H1 (cell line): ENCODE results near the gene CROT. TPM values are rescaled to one million over a fixed set of nuclear protein-coding genes. Genes with fewer than 3 reads are reported as not detected.

Experiments
- CTCF ChIA-PET: fragments of 300-600 bp; sonication (Branson Sonifier 250); formaldehyde crosslinking; loops from one replicate; lab custom pipeline; 2021; ENCODE audit not compliant: partially characterized antibody; lab: Charles Lee
- POLR2A ChIA-PET: fragments of 300-600 bp; sonication (Branson Sonifier 250); formaldehyde crosslinking; loops from one replicate; lab custom pipeline; 2021; ENCODE audit warnings: inconsistent platforms; ENCODE audit not compliant: partially characterized antibody; lab: Charles Lee
- DNase-seq, 2 experiments: peaks; one replicate each; pipeline versions ENCODE4 v3.0.0 to v3.0.0-alpha.2; 2010 to 2022; ENCODE audit warnings: low spot score in 2 of 2, low read depth in 1 of 2, mixed read lengths in 1 of 2
- FAIRE-seq: peaks from 2 replicates; lab custom pipeline; 2011; peaks lifted over from hg19 to GRCh38; lab: Jason Lieb, UNC
- H2AFZ ChIP-seq: 2 replicates; pipeline ENCODE4 v1.8.1; 2012; ENCODE audit warnings: low read length, inconsistent platforms
- H2AK5ac ChIP-seq: 2 replicates; pipeline ENCODE4 v1.6.1; 2013; ENCODE audit warnings: low read depth, low read length
- H2BK120ac ChIP-seq: replicated peaks from 2 replicates; pipeline ENCODE3; 2013; ENCODE audit warnings: low read depth, low read length, inconsistent platforms
- H2BK12ac ChIP-seq: 2 replicates; pipeline ENCODE4 v1.6.1; 2013; ENCODE audit warnings: low read depth, low read length
- H2BK15ac ChIP-seq: 2 replicates; pipeline ENCODE4 v1.6.1; 2013; ENCODE audit warnings: low read length
- H2BK20ac ChIP-seq: 2 replicates; pipeline ENCODE4 v1.6.1; 2013; ENCODE audit warnings: low read length
- H2BK5ac ChIP-seq: 2 replicates; pipeline ENCODE4 v1.6.1; 2013; ENCODE audit warnings: low read depth, low read length
- H3K14ac ChIP-seq: 2 replicates; pipeline ENCODE4 v1.6.1; 2013; ENCODE audit warnings: inconsistent platforms; ENCODE audit not compliant: insufficient read length
- H3K18ac ChIP-seq: 2 replicates; pipeline ENCODE4 v1.6.1; 2013; ENCODE audit warnings: low read length; ENCODE audit errors: extremely low read depth
- H3K23ac ChIP-seq: 2 replicates; pipeline ENCODE4 v1.6.1; 2013; ENCODE audit warnings: inconsistent platforms; ENCODE audit not compliant: insufficient read length
- H3K23me2 ChIP-seq: 2 replicates; pipeline ENCODE4 v1.6.1; 2013; ENCODE audit warnings: low read depth, low read length
- H3K27ac ChIP-seq: 2 replicates; pipeline ENCODE4 v1.6.1; 2011; ENCODE audit warnings: low read depth, low read length, inconsistent platforms
- H3K27me3 ChIP-seq, 4 experiments: replicated peaks in 1 of 4; 1 replicate in 1 of 4; 2 replicates in 3 of 4; pipeline versions ENCODE4 v1.6.1 to v1.8.1; 2011 to 2013; ENCODE audit warnings: low read length in 3 of 4, mild to moderate bottlenecking in 3 of 4, inconsistent platforms in 2 of 4, mixed read lengths in 2 of 4, moderate library complexity in 1 of 4; ENCODE audit not compliant: control insufficient read depth in 3 of 4, insufficient read depth in 3 of 4; ENCODE audit errors: extremely low read depth in 1 of 4
- H3K36me3 ChIP-seq, 4 experiments: 2 replicates each; pipeline versions ENCODE4 v1.6.1 to v1.8.1; 2011 to 2013; ENCODE audit warnings: mild to moderate bottlenecking in 4 of 4, low read length in 3 of 4, moderate library complexity in 2 of 4, control low read depth in 1 of 4, inconsistent platforms in 1 of 4; ENCODE audit not compliant: insufficient read depth in 4 of 4, control insufficient read depth in 2 of 4
- H3K4ac ChIP-seq: replicated peaks from 2 replicates; pipeline ENCODE3; 2013; ENCODE audit warnings: low read length, low read depth, mixed read lengths, inconsistent platforms; ENCODE audit not compliant: insufficient read length
- H3K4me1 ChIP-seq, 4 experiments: replicated peaks in 1 of 4; 1 replicate in 1 of 4; 2 replicates in 3 of 4; pipeline versions ENCODE4 v1.6.1 to v1.8.1; 2011 to 2013; ENCODE audit warnings: low read length in 3 of 4, inconsistent platforms in 2 of 4, mixed read lengths in 1 of 4; ENCODE audit not compliant: insufficient read depth in 4 of 4, control insufficient read depth in 3 of 4
- H3K4me2 ChIP-seq, 2 experiments: 2 replicates each; pipeline versions ENCODE4 v1.6.1 to v1.8.1; 2011 to 2013; ENCODE audit warnings: low read depth in 2 of 2, low read length in 2 of 2, control low read depth in 1 of 2, inconsistent platforms in 1 of 2, mild to moderate bottlenecking in 1 of 2; ENCODE audit not compliant: insufficient read depth in 1 of 2
- H3K4me3 ChIP-seq, 4 experiments: fragments of 200-600, 300-600 bp in 1 of 4; sonication (generic), shearing (Covaris generic), sonication (Bioruptor Twin) in 1 of 4; 2 replicates each; pipeline versions ENCODE4 v1.5.1 to v1.8.1; 2011 to 2016; ENCODE audit warnings: low read length in 4 of 4, low read depth in 3 of 4, control low read depth in 2 of 4, inconsistent platforms in 2 of 4, mild to moderate bottlenecking in 2 of 4, mixed read lengths in 1 of 4, moderate library complexity in 1 of 4; ENCODE audit not compliant: insufficient read depth in 2 of 4; ENCODE audit errors: extremely low read depth in 1 of 4
- H3K56ac ChIP-seq: replicated peaks from 2 replicates; pipeline ENCODE3; 2013; ENCODE audit warnings: low read depth, mild to moderate bottlenecking, mixed read lengths, low read length, inconsistent platforms; ENCODE audit not compliant: insufficient read length
- H3K79me1 ChIP-seq: 2 replicates; pipeline ENCODE4 v1.6.1; 2013; ENCODE audit warnings: low read depth, low read length, control low read depth
- H3K79me2 ChIP-seq, 2 experiments: 2 replicates each; pipeline versions ENCODE4 v1.6.1 to v1.8.1; 2012 to 2013; ENCODE audit warnings: low read length in 2 of 2, mild to moderate bottlenecking in 2 of 2, inconsistent platforms in 1 of 2; ENCODE audit not compliant: insufficient read depth in 2 of 2, control insufficient read depth in 1 of 2
- H3K9ac ChIP-seq, 4 experiments: replicated peaks in 1 of 4; 1 replicate in 1 of 4; 2 replicates in 3 of 4; pipeline versions ENCODE4 v1.6.1 to v1.8.1; 2011 to 2013; ENCODE audit warnings: low read depth in 3 of 4, low read length in 3 of 4, control low read depth in 2 of 4, mild to moderate bottlenecking in 2 of 4, moderate library complexity in 2 of 4, inconsistent platforms in 1 of 4; ENCODE audit errors: extremely low read depth in 1 of 4
- H3K9me3 ChIP-seq, 2 experiments: 2 replicates each; pipeline versions ENCODE4 v1.6.1 to v1.8.1; 2012 to 2013; ENCODE audit warnings: mild to moderate bottlenecking in 2 of 2, moderate library complexity in 2 of 2, control low read depth in 1 of 2, inconsistent platforms in 1 of 2, low read depth in 1 of 2, low read length in 1 of 2, mixed read lengths in 1 of 2; ENCODE audit not compliant: insufficient read depth in 2 of 2
- H4K20me1 ChIP-seq, 2 experiments: replicated peaks in 1 of 2; 2 replicates each; pipeline versions ENCODE3 to v1.8.1; 2011 to 2013; ENCODE audit warnings: inconsistent platforms in 2 of 2, low read length in 2 of 2, mild to moderate bottlenecking in 1 of 2; ENCODE audit not compliant: insufficient read depth in 2 of 2, control insufficient read depth in 1 of 2
- H4K5ac ChIP-seq: 2 replicates; pipeline ENCODE4 v1.6.1; 2013; ENCODE audit warnings: low read length, low read depth, mixed read lengths, inconsistent platforms; ENCODE audit not compliant: insufficient read length
- H4K8ac ChIP-seq: 2 replicates; pipeline ENCODE4 v1.8.0; 2013; ENCODE audit warnings: mild to moderate bottlenecking, moderate library complexity, low read length, inconsistent platforms; ENCODE audit not compliant: insufficient read depth; ENCODE audit errors: extremely low read depth
- H4K91ac ChIP-seq: replicated peaks from 2 replicates; pipeline ENCODE3; 2013; ENCODE audit warnings: low read length, mixed read lengths, inconsistent platforms; ENCODE audit not compliant: insufficient read length
- RAD21 ChIP-seq, 2 experiments: IDR thresholded peaks in 1 of 2; conservative IDR thresholded peaks in 1 of 2; 2 replicates each; pipeline ENCODE4 v1.6.1; 2011; ENCODE audit warnings: low read depth in 2 of 2, low read length in 2 of 2, improper control_type of control experiment in 1 of 2, inconsistent platforms in 1 of 2, mild to moderate bottlenecking in 1 of 2, moderate library complexity in 1 of 2
- YY1 ChIP-seq: IDR thresholded peaks from 2 replicates; pipeline ENCODE4 v1.6.1; 2011; ENCODE audit warnings: low read depth, mild to moderate bottlenecking, low read length
- WGBS, 2 experiments: shearing (Covaris generic) in 1 of 2; methylation state at CpG; one replicate each; pipeline versions ENCODE4 v1.1.6 to v1.1.7; 2013 to 2015; ENCODE audit warnings: low lambda C conversion rate in 2 of 2, mixed read lengths in 2 of 2, inconsistent platforms in 1 of 2, low coverage in 1 of 2, missing lambda C conversion rate in 1 of 2; ENCODE audit not compliant: insufficient replicate concordance in 2 of 2, insufficient coverage in 1 of 2, insufficient read length in 1 of 2; ENCODE audit errors: extremely low coverage in 1 of 2, missing lambda C conversion rate in 1 of 2; 5-methylcytosine and 5-hydroxymethylcytosine counted together
- polyA plus RNA-seq, 7 experiments: library from polyadenylated mRNA; depleted of rRNA in 3 of 7; stranded (reverse) in 5 of 7; unstranded in 2 of 7; fragments of >200 nt in 5 of 7; fragments of 200-250 nt in 2 of 7; gene quantifications; 1 replicate in 5 of 7; 2 replicates in 1 of 7; 4 replicates in 1 of 7; pipeline versions ENCODE4 v1.2.1 to v1.2.3, GENCODE V29; 2011 to 2013; ENCODE audit warnings: missing spikeins in 2 of 7, mixed read lengths in 2 of 7
- total RNA-seq: library from RNA; stranded (reverse); fragmentation: NEBNext Ultra II Directional; extraction: Animal tissue kit (Norgen Biotek cat#: 25700); gene quantifications from 2 replicates; pipeline ENCODE4 v1.2.1, GENCODE V29; 2021
- TF ChIP-seq, protein P1 (sequence below), 3 experiments: IDR thresholded peaks; 1 replicate in 2 of 3; 2 replicates in 1 of 3; pipeline versions ENCODE4 v1.5.1 to v1.6.1; 2011; ENCODE audit warnings: low read length in 3 of 3, mild to moderate bottlenecking in 3 of 3, inconsistent platforms in 2 of 3, low read depth in 1 of 3, moderate library complexity in 1 of 3; ENCODE audit not compliant: insufficient read depth in 1 of 3; ENCODE audit errors: control extremely low read depth in 1 of 3

CROT gene
- total and polyA plus RNA-seq, 2 of the 8 experiments (the other 6 are each of a cell fraction or from before 2014, with no cell fraction given) = 2.2 to 5.6 TPM

DNA sequence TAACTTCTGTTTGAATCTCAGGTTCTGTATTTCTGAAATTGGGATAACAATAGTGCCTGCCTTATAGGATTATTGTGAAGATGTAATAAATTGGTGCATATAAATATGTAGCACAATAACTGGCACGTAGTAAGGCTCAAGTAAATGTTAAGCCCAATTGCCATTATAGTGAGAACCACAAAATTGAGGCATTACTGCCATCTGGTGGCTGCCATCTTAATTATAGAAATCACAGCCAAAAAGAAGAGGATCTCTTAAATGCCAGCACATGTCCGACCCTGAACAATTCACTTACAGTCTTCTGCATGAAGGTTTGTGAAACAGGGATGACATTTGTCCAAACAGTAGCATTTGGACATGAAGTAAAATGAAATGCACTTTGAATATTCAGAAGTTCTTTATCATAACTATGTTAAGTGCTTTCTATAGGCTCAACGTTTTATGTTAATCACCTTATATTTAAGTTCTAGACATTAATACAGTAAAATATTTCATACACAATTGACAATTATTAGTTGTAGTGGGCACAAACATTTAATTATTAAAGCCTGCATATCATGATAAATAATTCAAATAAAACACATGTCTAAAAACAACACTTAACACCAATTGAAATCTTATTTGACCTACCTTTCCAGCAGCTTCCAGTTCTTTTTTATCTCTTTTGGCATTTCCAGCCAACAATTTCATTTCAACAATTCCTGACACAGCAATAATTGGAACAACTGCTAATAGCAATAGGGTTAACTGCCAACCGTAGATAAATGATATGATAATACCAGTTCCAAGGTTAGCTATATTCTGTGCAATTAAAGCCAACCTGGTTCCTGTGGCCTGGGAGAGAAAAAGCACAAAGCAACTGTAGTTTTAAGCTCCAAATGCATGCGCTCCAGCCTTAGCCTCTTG lies 71.5 kb downstream of the CROT start:
- no peak overlapping the region for H2AFZ ChIP-seq
- no peak for FAIRE-seq
- POLR2A ChIA-PET = no interaction called here

More for the DNA sequence above, 71.5 kb downstream of the CROT start:
- H2AK5ac ChIP-seq = no peak overlapping the region
- no peak overlapping the region for H3K56ac ChIP-seq
- H3K27ac ChIP-seq = no peak overlapping the region
- no peaks in the 10 kb centered on the region for H4K20me1 ChIP-seq
- no peak overlapping the region for H2BK20ac ChIP-seq
- CTCF ChIA-PET = interaction anchor here (0.6 to 9.0 kb wide), 38 partner anchors 10 to 1903 kb away, joined by 3 to 115 read pairs (median 4); partner anchors contain the start of gene CROT
- H3K4ac ChIP-seq = no peak overlapping the region
- no peak overlapping the region for H3K14ac ChIP-seq
- H2BK5ac ChIP-seq = no peak overlapping the region
- no peak overlapping the region for H3K18ac ChIP-seq
- H3K23ac ChIP-seq = no peak overlapping the region
- peak; percentile 27 to 62 for DNase-seq
- H3K23me2 ChIP-seq = no peaks in the 10 kb centered on the region
- H3K4me1 ChIP-seq = no peaks in the 10 kb centered on the region
- H4K8ac ChIP-seq = no peak overlapping the region
- no peak overlapping the region for H3K4me2 ChIP-seq
- H4K91ac ChIP-seq = no peak overlapping the region
- H3K27me3 ChIP-seq = no peaks in the 10 kb centered on the region
- H3K79me1 ChIP-seq = no peaks in the 10 kb centered on the region
- WGBS, 2 experiments = 72% methylated on average over 5 of the region's 5 CpGs; no CpG with 5 or more reads in 1 of the 2 experiments
- H2BK15ac ChIP-seq = no peak overlapping the region
- TF ChIP-seq RAD21 (IDR thresholded peaks at IDR 0.05 in 1 of 2, conservative IDR thresholded peaks at IDR 0.05 in 1 of 2; ENCODE audit: low read depth in 2 of 2, low read length in 2 of 2) (peak; percentile 84 to 91), YY1 (no peak)
- TF ChIP-seq, protein P1, sequence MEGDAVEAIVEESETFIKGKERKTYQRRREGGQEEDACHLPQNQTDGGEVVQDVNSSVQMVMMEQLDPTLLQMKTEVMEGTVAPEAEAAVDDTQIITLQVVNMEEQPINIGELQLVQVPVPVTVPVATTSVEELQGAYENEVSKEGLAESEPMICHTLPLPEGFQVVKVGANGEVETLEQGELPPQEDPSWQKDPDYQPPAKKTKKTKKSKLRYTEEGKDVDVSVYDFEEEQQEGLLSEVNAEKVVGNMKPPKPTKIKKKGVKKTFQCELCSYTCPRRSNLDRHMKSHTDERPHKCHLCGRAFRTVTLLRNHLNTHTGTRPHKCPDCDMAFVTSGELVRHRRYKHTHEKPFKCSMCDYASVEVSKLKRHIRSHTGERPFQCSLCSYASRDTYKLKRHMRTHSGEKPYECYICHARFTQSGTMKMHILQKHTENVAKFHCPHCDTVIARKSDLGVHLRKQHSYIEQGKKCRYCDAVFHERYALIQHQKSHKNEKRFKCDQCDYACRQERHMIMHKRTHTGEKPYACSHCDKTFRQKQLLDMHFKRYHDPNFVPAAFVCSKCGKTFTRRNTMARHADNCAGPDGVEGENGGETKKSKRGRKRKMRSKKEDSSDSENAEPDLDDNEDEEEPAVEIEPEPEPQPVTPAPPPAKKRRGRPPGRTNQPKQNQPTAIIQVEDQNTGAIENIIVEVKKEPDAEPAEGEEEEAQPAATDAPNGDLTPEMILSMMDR (IDR thresholded peaks at IDR 0.05; ENCODE audit: control extremely low read depth in 1 of 3, insufficient read depth in 1 of 3, low read depth in 1 of 3, low read length in 3 of 3) = peak in 2 of 3 experiments; percentile 64 to 67; a peak in 3 of 4 replicates
- TF ChIP-seq, all 59 proteins: peak for 2
- Histone ChIP-seq H3K9me3 (no peaks in the 10 kb centered on the region), H2BK12ac (no peak overlapping the region), H3K36me3 (no peaks in the 10 kb centered on the region), H3K79me2 (no peaks in the 10 kb centered on the region), H4K5ac (no peak overlapping the region), H3K9ac (no peak overlapping the region), H3K4me3 (no peak overlapping the region), H2BK120ac (no peak overlapping the region)
